SH-SY5Y (cell line): ENCODE results near the gene DNAH2.

Source experiments
- GATA2 ChIP-seq: IDR thresholded peaks from 2 replicates; pipeline ENCODE4 v1.6.1; 2011; ENCODE audit warnings: mild to moderate bottlenecking, low read depth, low read length
- GATA3 ChIP-seq: IDR thresholded peaks from 2 replicates; pipeline ENCODE4 v1.6.1; 2011; ENCODE audit warnings: low read depth, mild to moderate bottlenecking, low read length, moderate library complexity

DNA sequence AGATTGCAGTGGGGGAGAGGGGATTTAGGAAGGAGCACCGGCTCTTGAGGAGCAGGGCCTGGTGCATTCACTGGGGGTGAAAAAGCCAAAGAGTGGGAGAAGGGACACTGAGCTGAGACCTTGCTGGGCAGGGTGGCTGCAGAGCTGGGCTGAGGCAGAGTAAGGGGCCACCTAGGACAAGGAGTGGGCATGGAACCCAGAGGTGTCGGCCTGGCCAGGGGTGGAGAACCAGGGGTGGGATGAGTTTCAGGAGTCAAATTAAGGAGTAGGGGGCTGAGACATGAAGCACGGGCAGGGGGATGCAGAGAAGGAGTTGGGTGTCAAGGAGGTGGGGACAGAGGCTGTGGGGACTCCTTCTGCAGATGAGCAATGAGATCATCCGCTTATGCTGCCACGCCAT, 20.1 kb downstream of the DNAH2 start:
- TF ChIP-seq GATA2 (no peak), GATA3 (no peak)
